SK-N-SH treated with all-trans-retinoic acid at 6 μM for 48 hours (cell line): ENCODE measurements around the gene KCNMB2.

ENCODE experiments used
- ATAC-seq: fragments of 200-7000 bp; cut with Tn5 transposase; 3 replicates; pipeline ENCODE4 v1.9.1; 2020; ENCODE audit warnings: mild to moderate bottlenecking, moderate library complexity
- ARNTL ChIP-seq: fragments of 450-650 bp; formaldehyde crosslinking; IDR thresholded peaks from 2 replicates; pipeline ENCODE4 v1.5.0; 2020; ENCODE audit warnings: low read depth, mild to moderate bottlenecking, moderate library complexity, borderline replicate concordance
- BACH2 ChIP-seq: fragments of 250-450 bp; sonication (Bioruptor Pico); IDR thresholded peaks from 2 replicates; pipeline ENCODE4 v1.9.0; 2021; ENCODE audit warnings: mild to moderate bottlenecking, borderline replicate concordance
- CSDC2 ChIP-seq: fragments of 250-450 bp; sonication (Bioruptor Pico); IDR thresholded peaks from 2 replicates; pipeline ENCODE4 v1.5.0; 2020; ENCODE audit warnings: mild to moderate bottlenecking, moderate library complexity
- ESRRG ChIP-seq: fragments of 250-450 bp; sonication (Bioruptor Pico); IDR thresholded peaks from 2 replicates; pipeline ENCODE4 v1.6.1; 2021; ENCODE audit warnings: mild to moderate bottlenecking
- GLIS3 ChIP-seq: fragments of 250-450 bp; sonication (Bioruptor Pico); IDR thresholded peaks from 2 replicates; pipeline ENCODE4 v1.5.0; 2020; ENCODE audit warnings: mild to moderate bottlenecking, moderate library complexity
- ISL1 ChIP-seq: fragments of 250-450 bp; sonication (Bioruptor Pico); IDR thresholded peaks from 2 replicates; pipeline ENCODE4 v2.1.2; 2022; ENCODE audit warnings: mild to moderate bottlenecking, moderate library complexity
- OSR1 ChIP-seq: fragments of 250-450 bp; sonication (Bioruptor Pico); IDR thresholded peaks from 2 replicates; pipeline ENCODE4 v1.8.0; 2022; ENCODE audit warnings: moderate library complexity, mild to moderate bottlenecking, inconsistent platforms
- PPARA ChIP-seq: fragments of 250-450 bp; sonication (Bioruptor Pico); IDR thresholded peaks from 2 replicates; pipeline ENCODE4 v1.5.0; 2020; ENCODE audit warnings: mild to moderate bottlenecking, borderline replicate concordance
- RARB ChIP-seq: fragments of 250-450 bp; sonication (Bioruptor Pico); IDR thresholded peaks from 2 replicates; pipeline ENCODE4 v1.8.0; 2021; ENCODE audit warnings: mild to moderate bottlenecking, moderate library complexity
- SNAI2 ChIP-seq: fragments of 250-450 bp; sonication (Bioruptor Pico); IDR thresholded peaks from 2 replicates; pipeline ENCODE4 v1.5.0; 2020; ENCODE audit warnings: mild to moderate bottlenecking, moderate library complexity
- TOX ChIP-seq: fragments of 250-450 bp; sonication (Bioruptor Pico); IDR thresholded peaks from 2 replicates; pipeline ENCODE4 v1.8.0; 2021; ENCODE audit warnings: mild to moderate bottlenecking, moderate library complexity, borderline replicate concordance
- ZC3H10 ChIP-seq: fragments of 250-450 bp; sonication (Bioruptor Pico); IDR thresholded peaks from 2 replicates; pipeline ENCODE4 v1.5.1; 2021; ENCODE audit warnings: mild to moderate bottlenecking, moderate library complexity
- ZFP3 ChIP-seq: fragments of 250-450 bp; sonication (Bioruptor Pico); IDR thresholded peaks from 2 replicates; pipeline ENCODE4 v1.5.0; 2020; ENCODE audit warnings: mild to moderate bottlenecking, moderate library complexity
- ZFP30 ChIP-seq: fragments of 450-650 bp; formaldehyde crosslinking; IDR thresholded peaks from 2 replicates; pipeline ENCODE4 v1.5.0; 2022; ENCODE audit warnings: mild to moderate bottlenecking, moderate library complexity
- ZNF565 ChIP-seq: fragments of 450-650 bp; formaldehyde crosslinking; conservative IDR thresholded peaks from 2 replicates; pipeline ENCODE4 v1.5.0; 2020; ENCODE audit warnings: low read depth, mild to moderate bottlenecking, moderate library complexity
- ZNF70 ChIP-seq: fragments of 450-650 bp; formaldehyde crosslinking; IDR thresholded peaks from 2 replicates; pipeline ENCODE4 v1.5.0; 2020; ENCODE audit warnings: mild to moderate bottlenecking, moderate library complexity
- ZNF8 ChIP-seq: fragments of 450-650 bp; formaldehyde crosslinking; IDR thresholded peaks from 2 replicates; pipeline ENCODE4 v1.5.0; 2020; ENCODE audit warnings: mild to moderate bottlenecking, moderate library complexity
- TF ChIP-seq, protein P1 (sequence below): fragments of 250-450 bp; sonication (Bioruptor Pico); IDR thresholded peaks from 2 replicates; pipeline ENCODE4 v1.5.0; 2020; ENCODE audit warnings: mild to moderate bottlenecking, moderate library complexity
- TF ChIP-seq, protein P2 (sequence below): fragments of 250-450 bp; sonication (Bioruptor Pico); IDR thresholded peaks from 2 replicates; pipeline ENCODE4 v1.5.1; 2021; ENCODE audit warnings: mild to moderate bottlenecking, moderate library complexity
- TF ChIP-seq, protein P3 (sequence below): fragments of 250-450 bp; sonication (Bioruptor Pico); IDR thresholded peaks from 2 replicates; pipeline ENCODE4 v1.8.0; 2021; ENCODE audit warnings: low read depth, mild to moderate bottlenecking, moderate library complexity, borderline replicate concordance
- TF ChIP-seq, protein P4 (sequence below): fragments of 250-450 bp; sonication (Bioruptor Pico); IDR thresholded peaks from 2 replicates; pipeline ENCODE4 v1.5.1; 2020; ENCODE audit warnings: low read depth, mild to moderate bottlenecking, moderate library complexity
- TF ChIP-seq, protein P5 (sequence below): fragments of 250-450 bp; sonication (Bioruptor Pico); IDR thresholded peaks from 2 replicates; pipeline ENCODE4 v1.8.0; 2020; ENCODE audit warnings: mild to moderate bottlenecking, moderate library complexity, borderline replicate concordance

Gene KCNMB2

DNA sequence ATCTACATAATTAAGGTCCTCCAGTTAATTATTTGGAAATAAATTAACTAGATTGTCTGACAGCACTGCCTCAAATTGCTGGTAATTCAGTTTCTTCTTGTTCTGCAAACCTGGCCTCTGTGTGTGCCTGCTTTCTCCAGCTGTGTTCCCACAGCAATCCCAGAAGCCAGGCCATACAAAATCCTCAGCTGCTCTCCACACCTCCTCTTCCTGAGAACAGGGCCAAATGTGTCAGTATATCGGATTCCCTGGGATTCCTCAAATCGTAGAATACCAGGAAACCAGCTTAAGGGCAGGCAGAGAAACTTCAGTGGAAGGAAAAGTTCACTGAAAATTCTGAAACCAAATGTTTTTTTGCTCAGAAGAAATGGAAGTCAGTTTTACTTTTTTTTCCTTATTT is 273.9 kb downstream of the KCNMB2 start (continued):
- TF ChIP-seq, protein P1, sequence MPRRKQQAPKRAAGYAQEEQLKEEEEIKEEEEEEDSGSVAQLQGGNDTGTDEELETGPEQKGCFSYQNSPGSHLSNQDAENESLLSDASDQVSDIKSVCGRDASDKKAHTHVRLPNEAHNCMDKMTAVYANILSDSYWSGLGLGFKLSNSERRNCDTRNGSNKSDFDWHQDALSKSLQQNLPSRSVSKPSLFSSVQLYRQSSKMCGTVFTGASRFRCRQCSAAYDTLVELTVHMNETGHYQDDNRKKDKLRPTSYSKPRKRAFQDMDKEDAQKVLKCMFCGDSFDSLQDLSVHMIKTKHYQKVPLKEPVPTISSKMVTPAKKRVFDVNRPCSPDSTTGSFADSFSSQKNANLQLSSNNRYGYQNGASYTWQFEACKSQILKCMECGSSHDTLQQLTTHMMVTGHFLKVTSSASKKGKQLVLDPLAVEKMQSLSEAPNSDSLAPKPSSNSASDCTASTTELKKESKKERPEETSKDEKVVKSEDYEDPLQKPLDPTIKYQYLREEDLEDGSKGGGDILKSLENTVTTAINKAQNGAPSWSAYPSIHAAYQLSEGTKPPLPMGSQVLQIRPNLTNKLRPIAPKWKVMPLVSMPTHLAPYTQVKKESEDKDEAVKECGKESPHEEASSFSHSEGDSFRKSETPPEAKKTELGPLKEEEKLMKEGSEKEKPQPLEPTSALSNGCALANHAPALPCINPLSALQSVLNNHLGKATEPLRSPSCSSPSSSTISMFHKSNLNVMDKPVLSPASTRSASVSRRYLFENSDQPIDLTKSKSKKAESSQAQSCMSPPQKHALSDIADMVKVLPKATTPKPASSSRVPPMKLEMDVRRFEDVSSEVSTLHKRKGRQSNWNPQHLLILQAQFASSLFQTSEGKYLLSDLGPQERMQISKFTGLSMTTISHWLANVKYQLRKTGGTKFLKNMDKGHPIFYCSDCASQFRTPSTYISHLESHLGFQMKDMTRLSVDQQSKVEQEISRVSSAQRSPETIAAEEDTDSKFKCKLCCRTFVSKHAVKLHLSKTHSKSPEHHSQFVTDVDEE (CRISPR knock-in tag): no peak
- TF ChIP-seq, all 23 proteins: peak for 0

DNA sequence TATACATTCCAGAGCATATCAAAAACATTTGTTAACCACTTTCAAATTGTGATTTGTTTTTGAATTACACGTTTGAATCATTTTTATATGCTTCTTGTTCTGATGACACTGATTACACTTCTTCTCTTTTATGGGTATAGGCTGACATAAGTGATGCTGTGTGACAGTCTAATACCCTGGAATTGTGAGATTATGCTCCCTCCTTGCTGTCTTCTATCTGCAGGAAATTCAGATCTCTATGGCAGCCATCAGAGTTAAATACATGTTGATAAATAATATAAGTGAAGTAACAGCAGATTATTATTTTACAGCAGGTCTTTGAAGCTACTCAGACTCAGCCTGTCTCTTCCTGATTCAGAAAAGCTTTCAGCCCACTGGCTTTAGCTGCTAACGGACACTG is 286.5 kb downstream of the KCNMB2 start:
- no peak for ATAC-seq
- TF ChIP-seq, protein P2, sequence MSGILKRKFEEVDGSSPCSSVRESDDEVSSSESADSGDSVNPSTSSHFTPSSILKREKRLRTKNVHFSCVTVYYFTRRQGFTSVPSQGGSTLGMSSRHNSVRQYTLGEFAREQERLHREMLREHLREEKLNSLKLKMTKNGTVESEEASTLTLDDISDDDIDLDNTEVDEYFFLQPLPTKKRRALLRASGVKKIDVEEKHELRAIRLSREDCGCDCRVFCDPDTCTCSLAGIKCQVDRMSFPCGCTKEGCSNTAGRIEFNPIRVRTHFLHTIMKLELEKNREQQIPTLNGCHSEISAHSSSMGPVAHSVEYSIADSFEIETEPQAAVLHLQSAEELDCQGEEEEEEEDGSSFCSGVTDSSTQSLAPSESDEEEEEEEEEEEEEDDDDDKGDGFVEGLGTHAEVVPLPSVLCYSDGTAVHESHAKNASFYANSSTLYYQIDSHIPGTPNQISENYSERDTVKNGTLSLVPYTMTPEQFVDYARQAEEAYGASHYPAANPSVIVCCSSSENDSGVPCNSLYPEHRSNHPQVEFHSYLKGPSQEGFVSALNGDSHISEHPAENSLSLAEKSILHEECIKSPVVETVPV: no peak
- TF ChIP-seq ZFP30 (CRISPR knock-in tag): no peak
- TF ChIP-seq, protein P3, sequence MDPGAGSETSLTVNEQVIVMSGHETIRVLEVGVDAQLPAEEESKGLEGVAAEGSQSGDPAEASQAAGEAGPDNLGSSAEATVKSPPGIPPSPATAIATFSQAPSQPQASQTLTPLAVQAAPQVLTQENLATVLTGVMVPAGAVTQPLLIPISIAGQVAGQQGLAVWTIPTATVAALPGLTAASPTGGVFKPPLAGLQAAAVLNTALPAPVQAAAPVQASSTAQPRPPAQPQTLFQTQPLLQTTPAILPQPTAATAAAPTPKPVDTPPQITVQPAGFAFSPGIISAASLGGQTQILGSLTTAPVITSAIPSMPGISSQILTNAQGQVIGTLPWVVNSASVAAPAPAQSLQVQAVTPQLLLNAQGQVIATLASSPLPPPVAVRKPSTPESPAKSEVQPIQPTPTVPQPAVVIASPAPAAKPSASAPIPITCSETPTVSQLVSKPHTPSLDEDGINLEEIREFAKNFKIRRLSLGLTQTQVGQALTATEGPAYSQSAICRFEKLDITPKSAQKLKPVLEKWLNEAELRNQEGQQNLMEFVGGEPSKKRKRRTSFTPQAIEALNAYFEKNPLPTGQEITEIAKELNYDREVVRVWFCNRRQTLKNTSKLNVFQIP (CRISPR knock-in tag): no peak
- no peak for TF ChIP-seq ZNF70 (CRISPR knock-in tag)
- TF ChIP-seq RARB: no peak
- no peak for TF ChIP-seq GLIS3 (CRISPR knock-in tag)
- TF ChIP-seq, protein P4, sequence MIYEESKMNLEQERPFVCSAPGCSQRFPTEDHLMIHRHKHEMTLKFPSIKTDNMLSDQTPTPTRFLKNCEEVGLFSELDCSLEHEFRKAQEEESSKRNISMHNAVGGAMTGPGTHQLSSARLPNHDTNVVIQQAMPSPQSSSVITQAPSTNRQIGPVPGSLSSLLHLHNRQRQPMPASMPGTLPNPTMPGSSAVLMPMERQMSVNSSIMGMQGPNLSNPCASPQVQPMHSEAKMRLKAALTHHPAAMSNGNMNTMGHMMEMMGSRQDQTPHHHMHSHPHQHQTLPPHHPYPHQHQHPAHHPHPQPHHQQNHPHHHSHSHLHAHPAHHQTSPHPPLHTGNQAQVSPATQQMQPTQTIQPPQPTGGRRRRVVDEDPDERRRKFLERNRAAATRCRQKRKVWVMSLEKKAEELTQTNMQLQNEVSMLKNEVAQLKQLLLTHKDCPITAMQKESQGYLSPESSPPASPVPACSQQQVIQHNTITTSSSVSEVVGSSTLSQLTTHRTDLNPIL (CRISPR knock-in tag): no peak
- no peak for TF ChIP-seq BACH2 (CRISPR knock-in tag)
- TF ChIP-seq CSDC2 (CRISPR knock-in tag): no peak
- no peak for TF ChIP-seq ZC3H10 (CRISPR knock-in tag)
- no peak for TF ChIP-seq OSR1 (CRISPR knock-in tag)
- no peak for TF ChIP-seq ARNTL (CRISPR knock-in tag)
- no peak for TF ChIP-seq ZNF565 (CRISPR knock-in tag)
- no peak for TF ChIP-seq ZFP3
- TF ChIP-seq, protein P1 (CRISPR knock-in tag): no peak

DNA sequence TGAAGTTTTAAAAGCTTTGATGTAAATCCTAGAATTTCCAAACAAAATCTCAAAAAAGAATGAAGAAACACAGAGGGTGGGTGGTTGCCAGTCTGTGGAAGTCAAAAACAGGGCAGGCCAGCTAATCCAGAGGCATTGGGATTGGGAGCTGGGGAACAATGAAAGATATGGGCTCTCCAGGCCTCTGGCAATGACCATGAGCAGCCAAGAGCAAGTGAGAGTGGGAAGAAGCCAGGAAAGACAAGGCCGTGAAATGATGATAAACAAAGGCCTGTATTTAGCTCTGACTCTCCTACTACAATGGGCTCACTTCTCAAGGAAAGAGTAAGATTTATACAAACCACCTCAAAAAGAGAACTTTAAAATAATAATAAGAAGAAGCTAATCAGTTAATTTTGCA is 286.9 kb downstream of the KCNMB2 start:
- ATAC-seq: no peak
- TF ChIP-seq, protein P3 (CRISPR knock-in tag): no peak
- TF ChIP-seq ESRRG (no peak), SNAI2 (no peak), ISL1 (no peak), TOX (CRISPR knock-in tag) (no peak), ZNF8 (CRISPR knock-in tag) (no peak), ARNTL (CRISPR knock-in tag) (no peak), OSR1 (CRISPR knock-in tag) (no peak), PPARA (CRISPR knock-in tag) (no peak), ZFP3 (no peak), RARB (no peak)
- TF ChIP-seq, protein P5, sequence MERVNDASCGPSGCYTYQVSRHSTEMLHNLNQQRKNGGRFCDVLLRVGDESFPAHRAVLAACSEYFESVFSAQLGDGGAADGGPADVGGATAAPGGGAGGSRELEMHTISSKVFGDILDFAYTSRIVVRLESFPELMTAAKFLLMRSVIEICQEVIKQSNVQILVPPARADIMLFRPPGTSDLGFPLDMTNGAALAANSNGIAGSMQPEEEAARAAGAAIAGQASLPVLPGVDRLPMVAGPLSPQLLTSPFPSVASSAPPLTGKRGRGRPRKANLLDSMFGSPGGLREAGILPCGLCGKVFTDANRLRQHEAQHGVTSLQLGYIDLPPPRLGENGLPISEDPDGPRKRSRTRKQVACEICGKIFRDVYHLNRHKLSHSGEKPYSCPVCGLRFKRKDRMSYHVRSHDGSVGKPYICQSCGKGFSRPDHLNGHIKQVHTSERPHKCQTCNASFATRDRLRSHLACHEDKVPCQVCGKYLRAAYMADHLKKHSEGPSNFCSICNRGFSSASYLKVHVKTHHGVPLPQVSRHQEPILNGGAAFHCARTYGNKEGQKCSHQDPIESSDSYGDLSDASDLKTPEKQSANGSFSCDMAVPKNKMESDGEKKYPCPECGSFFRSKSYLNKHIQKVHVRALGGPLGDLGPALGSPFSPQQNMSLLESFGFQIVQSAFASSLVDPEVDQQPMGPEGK (CRISPR knock-in tag): no peak
- TF ChIP-seq, protein P1 (CRISPR knock-in tag): no peak
